RWPE2 (cell line): ENCODE data around the gene ARHGAP11A.

Source experiments
- ATAC-seq: fragments of 200-7000 bp; cut with Tn5 transposase; 3 replicates; pipeline ENCODE4 v1.9.1; 2021; ENCODE audit warnings: low read depth
- DNase-seq: peaks from one replicate; pipeline ENCODE4 v3.0.0-alpha.2; 2020; ENCODE audit warnings: low spot score
- H3K27ac ChIP-seq: fragments of 450-650 bp; 2 replicates; pipeline ENCODE4 v1.5.1; 2017; ENCODE audit warnings: mild to moderate bottlenecking; ENCODE audit not compliant: poor library complexity, severe bottlenecking
- H3K27me3 ChIP-seq: fragments of 250-450 bp; sonication (Bioruptor Pico); 2 replicates; pipeline ENCODE4 v1.5.1; 2021; ENCODE audit warnings: mild to moderate bottlenecking, moderate library complexity; ENCODE audit not compliant: insufficient read depth, poor library complexity, severe bottlenecking
- H3K36me3 ChIP-seq: fragments of 250-450 bp; sonication (Bioruptor Pico); 2 replicates; pipeline ENCODE4 v1.5.1; 2020; ENCODE audit warnings: low read depth, mild to moderate bottlenecking, moderate library complexity
- H3K4me1 ChIP-seq: fragments of 250-450 bp; sonication (Bioruptor Pico); 2 replicates; pipeline ENCODE4 v1.5.1; 2021; ENCODE audit warnings: mild to moderate bottlenecking, moderate library complexity; ENCODE audit not compliant: insufficient read depth, poor library complexity, severe bottlenecking
- H3K4me3 ChIP-seq: fragments of 250-450 bp; sonication (Bioruptor Pico); 2 replicates; pipeline ENCODE4 v1.5.1; 2021; ENCODE audit warnings: mild to moderate bottlenecking, moderate library complexity; ENCODE audit not compliant: severe bottlenecking
- H3K9me3 ChIP-seq: fragments of 250-450 bp; sonication (Bioruptor Pico); 2 replicates; pipeline ENCODE4 v1.5.1; 2021; ENCODE audit warnings: mild to moderate bottlenecking, moderate library complexity; ENCODE audit not compliant: severe bottlenecking
- TF ChIP-seq, protein P1 (sequence below): fragments of 450-650 bp; IDR thresholded peaks from one replicate; pipeline ENCODE4 v1.5.1; 2017; ENCODE audit warnings: mild to moderate bottlenecking, moderate library complexity; ENCODE audit not compliant: poor library complexity, severe bottlenecking

The ARHGAP11A gene

DNA sequence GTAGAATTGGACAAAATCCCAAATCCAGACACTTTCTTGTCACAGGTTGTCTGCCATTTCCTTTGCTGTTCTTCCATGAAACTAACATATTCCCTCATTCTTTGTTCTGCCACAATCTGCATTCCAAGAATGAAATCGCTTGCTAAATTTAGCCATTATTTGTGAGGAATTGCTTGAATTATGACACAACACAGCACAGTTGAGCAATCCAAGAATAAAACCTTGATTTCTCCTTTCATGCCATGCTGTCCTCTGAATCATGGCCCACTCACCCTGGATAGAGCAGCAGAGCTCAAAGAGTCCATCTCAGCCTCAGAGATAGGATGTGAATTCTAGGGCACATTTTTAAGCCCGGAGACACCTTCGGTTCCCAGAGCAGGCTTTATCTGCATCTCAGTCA lies 67.3 kb downstream of the ARHGAP11A start:
- ATAC-seq (peak; percentile 78), DNase-seq (peak; percentile 84)

DNA sequence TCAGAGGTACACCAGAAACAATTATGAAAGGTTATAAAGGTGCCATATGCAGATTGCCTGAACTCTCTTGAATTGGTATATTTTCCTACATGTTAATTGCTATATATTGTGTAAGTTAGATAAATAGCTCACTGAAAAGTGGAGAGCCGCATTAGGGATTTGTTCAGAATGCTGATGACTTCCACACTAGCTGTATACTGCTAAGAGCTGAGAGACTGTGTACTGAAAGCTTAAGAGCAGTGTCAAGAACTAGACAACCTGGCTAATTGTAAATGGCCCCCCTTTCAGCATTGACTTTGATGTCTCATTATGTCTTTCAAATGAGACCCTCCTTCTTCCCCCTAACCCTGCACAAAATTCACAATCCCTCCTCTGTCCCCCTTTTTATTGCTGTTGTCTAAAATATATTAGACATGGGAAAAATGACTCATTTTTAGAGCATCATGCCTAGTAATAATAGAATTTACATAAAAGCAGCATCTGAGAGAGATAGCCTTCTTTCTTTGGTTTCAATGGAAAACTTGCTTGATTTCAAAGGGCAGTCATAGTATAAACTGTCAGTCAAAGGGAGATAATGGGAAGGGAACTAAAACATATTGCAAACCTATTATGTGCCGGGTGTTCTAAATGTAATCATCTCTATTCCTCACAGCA lies 67.8 kb downstream of the ARHGAP11A start:
- Histone ChIP-seq H3K9me3 (no peaks in the 10 kb centered on the region), H3K4me3 (no peak overlapping the region), H3K4me1 (peaks cover 47% of the 10 kb centered on the region), H3K27me3 (no peaks in the 10 kb centered on the region), H3K36me3 (no peaks in the 10 kb centered on the region), H3K27ac (peak overlapping the region; percentile 94)
- ATAC-seq (no peak), DNase-seq (no peak)
- TF ChIP-seq, protein P1, sequence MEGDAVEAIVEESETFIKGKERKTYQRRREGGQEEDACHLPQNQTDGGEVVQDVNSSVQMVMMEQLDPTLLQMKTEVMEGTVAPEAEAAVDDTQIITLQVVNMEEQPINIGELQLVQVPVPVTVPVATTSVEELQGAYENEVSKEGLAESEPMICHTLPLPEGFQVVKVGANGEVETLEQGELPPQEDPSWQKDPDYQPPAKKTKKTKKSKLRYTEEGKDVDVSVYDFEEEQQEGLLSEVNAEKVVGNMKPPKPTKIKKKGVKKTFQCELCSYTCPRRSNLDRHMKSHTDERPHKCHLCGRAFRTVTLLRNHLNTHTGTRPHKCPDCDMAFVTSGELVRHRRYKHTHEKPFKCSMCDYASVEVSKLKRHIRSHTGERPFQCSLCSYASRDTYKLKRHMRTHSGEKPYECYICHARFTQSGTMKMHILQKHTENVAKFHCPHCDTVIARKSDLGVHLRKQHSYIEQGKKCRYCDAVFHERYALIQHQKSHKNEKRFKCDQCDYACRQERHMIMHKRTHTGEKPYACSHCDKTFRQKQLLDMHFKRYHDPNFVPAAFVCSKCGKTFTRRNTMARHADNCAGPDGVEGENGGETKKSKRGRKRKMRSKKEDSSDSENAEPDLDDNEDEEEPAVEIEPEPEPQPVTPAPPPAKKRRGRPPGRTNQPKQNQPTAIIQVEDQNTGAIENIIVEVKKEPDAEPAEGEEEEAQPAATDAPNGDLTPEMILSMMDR: no peak

More for the DNA sequence above, 67.3 kb downstream of the ARHGAP11A start:
- Histone ChIP-seq H3K4me1 (peaks cover 42% of the 10 kb centered on the region), H3K27ac (peak overlapping the region; percentile 94), H3K4me3 (no peak overlapping the region), H3K9me3 (no peaks in the 10 kb centered on the region), H3K27me3 (no peaks in the 10 kb centered on the region), H3K36me3 (no peaks in the 10 kb centered on the region)
- TF ChIP-seq, protein P1: no peak

- TF ChIP-seq, protein P1: no peak
- Histone ChIP-seq H3K27me3 (no peaks in the 10 kb centered on the region), H3K9me3 (no peaks in the 10 kb centered on the region), H3K36me3 (no peaks in the 10 kb centered on the region), H3K4me1 (peaks cover 53% of the 10 kb centered on the region), H3K4me3 (no peak overlapping the region), H3K27ac (peak overlapping the region; percentile 94)
- no peak for DNase-seq
- ATAC-seq: peak; percentile 66
Observed at GRCh38 chr15:32683906-32684584, 68.7 kb downstream of the ARHGAP11A start.

DNA sequence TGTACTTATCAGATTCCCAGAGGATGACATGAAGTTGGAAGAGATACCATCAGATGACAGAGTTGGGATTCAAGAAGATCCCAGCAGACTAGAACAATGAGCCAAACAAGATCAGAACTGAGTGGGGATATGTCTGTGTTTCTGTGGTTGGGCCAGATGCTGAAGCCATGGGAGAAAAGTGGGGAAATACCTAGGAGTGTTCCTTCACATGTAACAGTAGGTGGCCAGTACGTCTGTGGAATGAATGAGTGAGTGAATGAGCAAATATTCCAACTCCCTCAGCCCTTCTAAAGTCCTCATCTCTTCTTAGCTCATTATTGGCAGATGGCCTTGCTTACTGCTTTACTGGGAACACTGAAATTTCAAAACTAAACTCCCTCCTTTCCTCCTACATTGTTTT lies 70.3 kb downstream of the ARHGAP11A start:
- TF ChIP-seq, protein P1: no peak
- H3K36me3 ChIP-seq: no peaks in the 10 kb centered on the region
- no peaks in the 10 kb centered on the region for H3K27me3 ChIP-seq
- peaks cover 57% of the 10 kb centered on the region for H3K4me1 ChIP-seq
- H3K9me3 ChIP-seq: no peaks in the 10 kb centered on the region
- H3K4me3 ChIP-seq: no peak overlapping the region
- peak overlapping the region; percentile 94 for H3K27ac ChIP-seq
- ATAC-seq: no peak
- no peak for DNase-seq

GRCh38 chr15:32687556-32687955 lies 72.3 kb downstream of the ARHGAP11A start:
- ATAC-seq: peak; percentile 73
- H3K36me3 ChIP-seq: no peaks in the 10 kb centered on the region
- peak overlapping the region; percentile 94 for H3K27ac ChIP-seq

More at GRCh38 chr15:32687556-32687955, 72.3 kb downstream of the ARHGAP11A start:
- Histone ChIP-seq H3K27me3 (no peaks in the 10 kb centered on the region), H3K9me3 (no peaks in the 10 kb centered on the region), H3K4me1 (peaks cover 50% of the 10 kb centered on the region), H3K4me3 (no peak overlapping the region)
- DNase-seq: peak; percentile 87
- TF ChIP-seq, protein P1: no peak
